Astrocyte of the cerebellum (primary cell): ENCODE data around the gene CDH4.

Experiments used
- DNase-seq: peaks from one replicate; pipeline ENCODE4 v3.0.0-alpha.2; 2011; ENCODE audit warnings: low read depth
- H3K4me3 ChIP-seq: 2 replicates; pipeline ENCODE4 v1.5.1; 2011; ENCODE audit warnings: mild to moderate bottlenecking, low read depth, low read length, moderate library complexity
- CTCF ChIP-seq: IDR thresholded peaks from 2 replicates; pipeline ENCODE4 v1.5.1; 2012; ENCODE audit warnings: low read length, low read depth, moderate library complexity, mild to moderate bottlenecking; ENCODE audit errors: missing control alignments
- in situ Hi-C: cut with HindIII; loops from 2 replicates; pipeline ENCODE4 v1.10.0; 2017; ENCODE audit warnings: low sequenced_read_pairs

The CDH4 gene

GRCh38 chr20:61791995-61792394 lies 539.9 kb downstream of the CDH4 start:
- no peak for TF ChIP-seq CTCF
- in situ Hi-C loops: no loop called here
- H3K4me3 ChIP-seq: no peak overlapping the region

GRCh38 chr20:61795669-61796630 lies 543.9 kb downstream of the CDH4 start:
- in situ Hi-C loops: no loop called here
- DNase-seq: no peak
- no peak for TF ChIP-seq CTCF
- no peak overlapping the region for H3K4me3 ChIP-seq

More at GRCh38 chr20:61791995-61792394, 539.9 kb downstream of the CDH4 start:
- no peak for DNase-seq

GRCh38 chr20:61796738-61797137 lies 544.7 kb downstream of the CDH4 start:
- in situ Hi-C loops: no loop called here
- TF ChIP-seq CTCF: no peak
- H3K4me3 ChIP-seq: no peak overlapping the region
- no peak for DNase-seq

GRCh38 chr20:61797200-61797599 lies 545.1 kb downstream of the CDH4 start:
- DNase-seq: peak; percentile 48
- no peak overlapping the region for H3K4me3 ChIP-seq
- in situ Hi-C loops: no loop called here
- no peak for TF ChIP-seq CTCF

- no peak overlapping the region for H3K4me3 ChIP-seq
- no peak for TF ChIP-seq CTCF
- in situ Hi-C loops: no loop called here
- no peak for DNase-seq
Measured at GRCh38 chr20:61797971-61798411, 545.9 kb downstream of the CDH4 start.

GRCh38 chr20:61798632-61799031 lies 546.6 kb downstream of the CDH4 start:
- TF ChIP-seq CTCF: no peak
- in situ Hi-C loops: no loop called here
- no peak overlapping the region for H3K4me3 ChIP-seq
- no peak for DNase-seq
